ENCODE measurements around the gene MPC1L.

The MPC1L gene

DNA sequence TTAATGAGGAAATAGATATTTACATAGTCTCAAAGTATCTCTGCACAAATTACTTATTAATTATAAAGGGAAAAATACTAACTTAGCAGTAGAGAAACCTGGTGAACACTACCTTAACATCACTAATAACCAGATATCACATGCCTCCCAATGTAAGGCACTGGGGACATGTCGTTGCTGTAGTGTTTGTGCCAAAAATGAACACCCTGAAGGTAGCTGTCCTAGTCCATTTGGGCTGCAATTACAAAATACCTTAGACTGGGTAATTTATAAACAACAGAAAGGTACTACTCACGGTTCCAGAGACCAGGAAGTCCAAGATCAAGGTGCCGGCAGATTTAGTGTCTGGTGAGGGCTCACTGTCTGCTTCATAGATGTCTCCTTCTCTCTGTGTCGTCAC lies 10.7 kb upstream of the MPC1L start:
- CTCF ChIA-PET = no interaction called here
- TF ChIP-seq, protein P1, sequence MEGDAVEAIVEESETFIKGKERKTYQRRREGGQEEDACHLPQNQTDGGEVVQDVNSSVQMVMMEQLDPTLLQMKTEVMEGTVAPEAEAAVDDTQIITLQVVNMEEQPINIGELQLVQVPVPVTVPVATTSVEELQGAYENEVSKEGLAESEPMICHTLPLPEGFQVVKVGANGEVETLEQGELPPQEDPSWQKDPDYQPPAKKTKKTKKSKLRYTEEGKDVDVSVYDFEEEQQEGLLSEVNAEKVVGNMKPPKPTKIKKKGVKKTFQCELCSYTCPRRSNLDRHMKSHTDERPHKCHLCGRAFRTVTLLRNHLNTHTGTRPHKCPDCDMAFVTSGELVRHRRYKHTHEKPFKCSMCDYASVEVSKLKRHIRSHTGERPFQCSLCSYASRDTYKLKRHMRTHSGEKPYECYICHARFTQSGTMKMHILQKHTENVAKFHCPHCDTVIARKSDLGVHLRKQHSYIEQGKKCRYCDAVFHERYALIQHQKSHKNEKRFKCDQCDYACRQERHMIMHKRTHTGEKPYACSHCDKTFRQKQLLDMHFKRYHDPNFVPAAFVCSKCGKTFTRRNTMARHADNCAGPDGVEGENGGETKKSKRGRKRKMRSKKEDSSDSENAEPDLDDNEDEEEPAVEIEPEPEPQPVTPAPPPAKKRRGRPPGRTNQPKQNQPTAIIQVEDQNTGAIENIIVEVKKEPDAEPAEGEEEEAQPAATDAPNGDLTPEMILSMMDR (conservative IDR thresholded peaks at IDR 0.05; ENCODE audit: low read depth) = no peak

DNA sequence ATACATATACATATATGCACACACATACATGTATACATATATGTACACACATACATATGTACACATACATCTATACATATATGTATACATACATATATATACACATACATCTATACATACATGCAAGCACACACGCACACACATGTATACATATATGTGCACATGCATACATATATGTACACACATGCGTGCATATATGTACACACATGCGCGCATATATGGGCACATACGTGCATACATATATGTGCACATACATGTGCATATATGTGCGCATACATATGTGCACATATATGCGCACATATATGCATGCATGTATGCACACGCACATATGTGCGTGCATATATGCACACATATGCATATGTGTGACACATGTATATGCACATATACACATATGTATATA lies 7.3 kb upstream of the MPC1L start:
- H3K27ac ChIP-seq = no peak overlapping the region
- TF ChIP-seq, protein P1 (conservative IDR thresholded peaks at IDR 0.05; ENCODE audit: low read depth) = no peak
- ChIA-PET CTCF (no interaction called here), POLR2A (ENCODE audit: low non-redundant PET) (no interaction called here)
- no peak for DNase-seq (ENCODE audit: low spot score)

More for the DNA sequence above, 10.7 kb upstream of the MPC1L start:
- POLR2A ChIA-PET (ENCODE audit: low non-redundant PET) = no interaction called here
- DNase-seq (ENCODE audit: low spot score) = no peak
- H3K27ac ChIP-seq = no peak overlapping the region

DNA sequence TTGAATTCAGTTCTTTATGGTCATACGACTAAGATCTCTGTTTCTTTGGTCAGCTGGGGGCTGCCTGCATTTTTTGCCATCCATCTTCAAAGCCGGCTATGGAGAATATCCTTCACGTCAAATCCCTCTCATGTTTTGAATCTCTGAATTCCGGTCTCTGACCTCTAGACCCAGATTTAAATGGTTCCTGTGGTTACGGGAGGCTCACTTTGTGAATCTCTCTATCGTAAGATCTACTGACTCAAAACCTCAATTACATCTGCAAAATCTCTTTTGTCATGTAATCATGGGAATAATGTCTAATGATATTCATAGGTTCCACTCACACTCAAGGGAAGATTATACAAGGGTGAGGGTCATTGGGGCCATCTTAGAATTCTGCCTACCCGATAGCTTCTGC lies 5.7 kb upstream of the MPC1L start:
- no peak overlapping the region for H3K27ac ChIP-seq
- ChIA-PET CTCF (no interaction called here), POLR2A (ENCODE audit: low non-redundant PET) (no interaction called here)
- DNase-seq (ENCODE audit: low spot score) = no peak
- TF ChIP-seq, protein P1 (conservative IDR thresholded peaks at IDR 0.05; ENCODE audit: low read depth) = no peak

DNA sequence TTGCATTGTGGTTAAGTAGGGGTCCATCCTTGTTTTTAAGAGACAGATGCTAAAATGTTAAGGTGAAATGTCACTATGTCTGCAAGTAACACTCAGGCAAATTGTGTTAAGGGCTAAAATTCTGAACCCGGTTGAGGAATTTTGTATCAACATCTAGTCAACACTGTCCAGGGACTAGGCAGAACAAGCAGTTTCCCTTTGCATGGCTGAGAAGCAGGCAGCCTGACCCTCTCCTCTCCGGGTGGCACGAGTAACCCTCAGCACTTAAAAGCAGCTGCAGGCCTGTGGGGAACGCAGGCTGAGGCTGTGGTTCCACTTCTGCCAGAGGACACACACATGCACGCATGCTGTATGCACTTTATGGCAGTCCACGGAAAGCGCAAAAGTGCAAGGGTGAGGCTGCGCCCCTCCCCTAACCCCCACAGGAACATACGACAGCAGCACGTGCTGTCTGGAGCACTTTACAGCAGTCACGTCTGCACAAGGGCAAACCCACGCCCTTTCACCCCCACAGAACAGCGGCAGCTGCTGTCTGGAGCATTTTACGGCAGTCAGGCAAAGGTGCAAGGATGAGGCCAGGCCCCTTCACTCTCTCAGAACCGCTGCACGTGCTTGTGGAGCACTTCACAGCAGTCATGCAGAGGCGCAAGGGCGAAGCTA lies 619 bp upstream of the MPC1L start:
- TF ChIP-seq, protein P1 (conservative IDR thresholded peaks at IDR 0.05; ENCODE audit: low read depth) = no peak
- ChIA-PET CTCF (no interaction called here), POLR2A (ENCODE audit: low non-redundant PET) (no interaction called here)
- no peak for DNase-seq (ENCODE audit: low spot score)
- H3K27ac ChIP-seq = no peak overlapping the region

DNA sequence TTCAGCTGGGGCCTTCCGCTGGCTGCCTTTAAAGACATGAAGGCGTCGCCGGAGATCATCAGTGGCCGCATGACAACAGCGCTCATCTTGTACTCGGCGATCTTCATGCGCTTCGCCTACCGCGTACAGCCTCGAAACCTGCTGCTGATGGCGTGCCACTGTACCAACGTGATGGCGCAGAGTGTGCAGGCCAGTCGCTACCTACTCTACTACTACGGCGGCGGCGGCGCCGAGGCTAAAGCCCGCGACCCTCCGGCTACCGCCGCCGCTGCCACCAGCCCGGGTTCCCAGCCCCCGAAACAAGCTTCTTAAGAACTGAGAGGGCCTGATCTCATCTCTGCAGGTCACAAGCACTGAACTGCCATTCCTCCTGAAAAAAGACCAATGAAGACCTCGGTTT lies 437 bp downstream of the MPC1L start:
- POLR2A ChIA-PET (ENCODE audit: low non-redundant PET) = no interaction called here
- no peak overlapping the region for H3K27ac ChIP-seq
- CTCF ChIA-PET = no interaction called here
- DNase-seq (ENCODE audit: low spot score) = no peak
- TF ChIP-seq, protein P1 (conservative IDR thresholded peaks at IDR 0.05; ENCODE audit: low read depth) = no peak

DNA sequence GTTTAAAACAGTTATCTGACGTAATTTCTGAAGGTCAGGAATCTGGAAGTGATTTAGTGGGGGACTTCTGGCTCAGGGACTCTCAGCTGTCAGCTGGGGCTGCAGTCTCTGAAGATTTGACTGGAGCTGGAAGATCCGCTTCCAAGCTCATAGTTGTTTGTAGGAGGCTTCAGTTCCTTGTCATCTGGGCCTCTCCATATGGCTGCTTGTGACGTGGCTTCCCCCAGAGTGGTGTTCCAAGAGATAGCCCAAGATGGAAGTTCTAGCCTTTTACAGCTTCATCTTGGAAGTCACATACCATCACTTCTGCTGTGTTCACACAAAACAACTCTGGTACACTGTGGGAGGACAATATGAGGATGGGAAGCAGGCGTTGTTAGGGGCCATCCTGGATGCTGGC lies 2.1 kb downstream of the MPC1L start:
- ChIA-PET CTCF (no interaction called here), POLR2A (ENCODE audit: low non-redundant PET) (no interaction called here)
- H3K27ac ChIP-seq = no peak overlapping the region
- no peak for DNase-seq (ENCODE audit: low spot score)
- TF ChIP-seq, protein P1 (conservative IDR thresholded peaks at IDR 0.05; ENCODE audit: low read depth) = no peak

DNA sequence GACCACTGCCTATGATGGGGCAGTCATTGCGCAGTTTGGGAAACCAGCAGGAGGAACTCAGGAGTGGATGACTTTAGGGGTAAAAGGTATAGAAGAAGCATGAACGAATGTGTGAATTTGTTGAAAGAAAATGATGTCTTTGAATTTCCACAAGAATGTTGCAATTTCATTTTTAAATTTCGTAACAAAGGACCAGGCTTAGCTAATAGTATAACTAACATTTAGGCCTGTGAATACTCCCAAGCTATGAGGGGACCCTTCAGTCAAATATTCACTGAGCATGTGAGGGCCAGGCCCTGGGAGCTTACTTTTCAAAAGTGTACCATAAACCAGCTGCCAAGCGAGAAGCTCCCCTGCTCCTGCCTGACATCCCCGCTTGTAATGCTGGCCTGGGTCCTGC lies 5.3 kb downstream of the MPC1L start:
- POLR2A ChIA-PET (ENCODE audit: low non-redundant PET) = no interaction called here
- DNase-seq (ENCODE audit: low spot score) = no peak
- TF ChIP-seq, protein P1 (conservative IDR thresholded peaks at IDR 0.05; ENCODE audit: low read depth) = no peak
- CTCF ChIA-PET = no interaction called here
- no peak overlapping the region for H3K27ac ChIP-seq

Data from RWPE1 (cell line).